Thyroid gland (tissue), 4 donors: ENCODE measurements around the gene MLC1. TPM values are rescaled to one million over a fixed set of nuclear protein-coding genes. Genes with fewer than 3 reads are reported as not detected.
A peak's percentile ranks its signal among the peaks of the same experiment; 100 is the strongest.

Source experiments
- DNase-seq, 2 donors: peaks; one replicate each; pipeline ENCODE4 v3.0.0-alpha.2; 2019
- H3K27ac ChIP-seq, 3 donors: fragments of 200-600 bp; sonication (generic); 1 replicate in 2 of 3; 2 replicates in 1 of 3; pipeline ENCODE4 v1.5.1; 2016 to 2019; ENCODE audit warnings: mild to moderate bottlenecking in 1 of 3, moderate library complexity in 1 of 3
- H3K27me3 ChIP-seq: fragments of 200-600 bp; sonication (generic); one replicate; pipeline ENCODE4 v1.5.1; 2019
- H3K36me3 ChIP-seq, 2 donors: fragments of 200-600 bp; sonication (generic); one replicate each; pipeline ENCODE4 v1.5.1; 2016 to 2019
- H3K4me1 ChIP-seq, 2 donors: fragments of 200-600 bp; sonication (generic); one replicate each; pipeline ENCODE4 v1.5.1; 2017 to 2019
- H3K4me3 ChIP-seq, 3 donors: fragments of 200-600 bp; sonication (generic); replicated peaks in 1 of 3; 1 replicate in 2 of 3; 2 replicates in 1 of 3; pipeline ENCODE4 v1.5.1; 2016; ENCODE audit warnings: mild to moderate bottlenecking in 1 of 3
- H3K9me3 ChIP-seq: fragments of 200-600 bp; sonication (generic); one replicate; pipeline ENCODE4 v1.5.1; 2017
- POLR2A ChIP-seq, 2 donors: fragments of 450-650 bp; IDR thresholded peaks; one replicate each; pipeline ENCODE4 v1.6.1; 2017; ENCODE audit warnings: antibody characterized with exemption in 2 of 2, mild to moderate bottlenecking in 2 of 2, moderate library complexity in 1 of 2
- WGBS, 2 donors: methylation state at CpG; one replicate each; pipeline ENCODE4 v1.1.5; 2017; 5-methylcytosine and 5-hydroxymethylcytosine counted together
- intact Hi-C: fragments of 100-400 bp; cut with DNase I; formaldehyde crosslinking; loops from one replicate; pipeline ENCODE4 v1.15.1; 2023
- total RNA-seq, 4 donors: library from RNA; depleted of rRNA; stranded (reverse); fragments of >200 nt; gene quantifications; one replicate each; pipeline ENCODE4 v1.2.3, GENCODE V29; 2016
- TF ChIP-seq, protein P1 (sequence below), 6 experiments: fragments of 200-600 bp in 3 of 6; fragments of 450-650 bp in 3 of 6; sonication (generic) in 3 of 6; IDR thresholded peaks; one replicate each; pipeline ENCODE4 v1.5.1; 2016 to 2019; ENCODE audit warnings: antibody characterized with exemption in 6 of 6, mild to moderate bottlenecking in 2 of 6, inconsistent platforms in 1 of 6, moderate library complexity in 1 of 6

The MLC1 gene
- total RNA-seq, 4 donors from 2014 or later = 0.11 TPM; not detected in 3

DNA sequence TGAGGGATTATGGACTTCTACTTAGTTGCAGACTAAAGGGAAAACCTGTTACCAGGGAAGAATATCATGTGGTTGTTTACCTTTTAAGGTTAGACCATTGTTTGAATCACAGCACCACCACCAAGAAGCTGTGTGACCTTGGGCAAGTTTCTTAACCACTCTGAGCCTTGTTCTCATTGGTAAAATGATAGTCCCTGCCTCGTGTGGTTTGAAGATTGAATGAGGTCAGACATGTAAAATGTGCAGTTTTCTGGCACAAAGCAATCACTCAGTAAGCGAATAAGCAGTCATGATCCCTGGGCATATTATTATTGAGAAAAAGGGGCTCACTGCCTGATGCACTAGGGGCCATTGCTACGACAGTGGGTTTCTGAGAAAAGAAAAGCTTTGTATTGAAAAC is 32.9 kb upstream of the MLC1 start:
- H3K27me3 ChIP-seq = no peaks in the 10 kb centered on the region
- no peak for DNase-seq

DNA sequence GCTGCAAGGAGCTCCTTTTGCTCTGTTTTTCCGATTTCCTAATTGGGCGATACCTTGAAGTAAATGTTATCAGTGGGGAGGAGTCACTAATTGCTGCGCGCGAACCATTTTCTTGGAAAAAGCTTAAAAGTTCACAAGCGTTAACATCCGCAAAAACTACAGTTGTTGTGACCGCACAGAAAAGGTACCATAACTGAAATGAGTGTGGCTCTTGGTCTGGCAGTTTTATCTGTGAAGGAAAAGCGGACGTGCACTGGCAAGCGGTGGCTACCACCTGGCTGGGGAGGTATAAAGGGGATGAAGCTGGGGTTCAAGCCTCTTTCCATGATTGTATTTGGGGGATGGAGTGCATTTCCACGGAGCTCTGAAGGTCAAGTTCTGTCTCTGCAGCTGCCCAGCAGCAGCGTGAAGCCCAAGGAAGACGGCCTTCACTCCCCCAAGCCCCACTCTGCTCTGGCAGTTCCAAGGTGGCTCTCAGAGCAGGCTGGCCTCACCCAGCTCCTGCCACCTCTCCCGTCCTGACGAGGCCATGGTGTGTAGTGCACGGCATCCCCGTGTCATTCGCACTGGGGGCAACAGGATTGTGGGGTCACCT is 32.0 kb upstream of the MLC1 start:
- Histone ChIP-seq H3K9me3 (no peaks in the 10 kb centered on the region), H3K4me1 (peaks cover 11 to 39% of the 10 kb centered on the region in 2 donors), H3K27me3 (no peaks in the 10 kb centered on the region), H3K36me3 (no peaks in the 10 kb centered on the region), H3K4me3 (no peak overlapping the region), H3K27ac (no peak overlapping the region)
- intact Hi-C loops = no loop called here
- WGBS, 2 donors = 89 to 92% methylated on average over 17 to 19 of the region's 19 CpGs
- TF ChIP-seq POLR2A (IDR thresholded peaks at IDR 0.05) = no peak
- TF ChIP-seq, protein P1, sequence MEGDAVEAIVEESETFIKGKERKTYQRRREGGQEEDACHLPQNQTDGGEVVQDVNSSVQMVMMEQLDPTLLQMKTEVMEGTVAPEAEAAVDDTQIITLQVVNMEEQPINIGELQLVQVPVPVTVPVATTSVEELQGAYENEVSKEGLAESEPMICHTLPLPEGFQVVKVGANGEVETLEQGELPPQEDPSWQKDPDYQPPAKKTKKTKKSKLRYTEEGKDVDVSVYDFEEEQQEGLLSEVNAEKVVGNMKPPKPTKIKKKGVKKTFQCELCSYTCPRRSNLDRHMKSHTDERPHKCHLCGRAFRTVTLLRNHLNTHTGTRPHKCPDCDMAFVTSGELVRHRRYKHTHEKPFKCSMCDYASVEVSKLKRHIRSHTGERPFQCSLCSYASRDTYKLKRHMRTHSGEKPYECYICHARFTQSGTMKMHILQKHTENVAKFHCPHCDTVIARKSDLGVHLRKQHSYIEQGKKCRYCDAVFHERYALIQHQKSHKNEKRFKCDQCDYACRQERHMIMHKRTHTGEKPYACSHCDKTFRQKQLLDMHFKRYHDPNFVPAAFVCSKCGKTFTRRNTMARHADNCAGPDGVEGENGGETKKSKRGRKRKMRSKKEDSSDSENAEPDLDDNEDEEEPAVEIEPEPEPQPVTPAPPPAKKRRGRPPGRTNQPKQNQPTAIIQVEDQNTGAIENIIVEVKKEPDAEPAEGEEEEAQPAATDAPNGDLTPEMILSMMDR (IDR thresholded peaks at IDR 0.05) = no peak
- no peak for DNase-seq

More for the DNA sequence above, 32.9 kb upstream of the MLC1 start:
- Histone ChIP-seq H3K9me3 (no peaks in the 10 kb centered on the region), H3K4me1 (peaks cover 11 to 34% of the 10 kb centered on the region in 2 donors), H3K4me3 (no peak overlapping the region), H3K27ac (no peak overlapping the region), H3K36me3 (no peaks in the 10 kb centered on the region)
- TF ChIP-seq, protein P1 (IDR thresholded peaks at IDR 0.05) = no peak
- TF ChIP-seq POLR2A (IDR thresholded peaks at IDR 0.05) = no peak
- intact Hi-C loops = no loop called here
- WGBS, 2 donors = 71 to 82% methylated on average over 3 of the region's 3 CpGs

GRCh38 chr22:50115693-50116092 is 30.5 kb upstream of the MLC1 start:
- Histone ChIP-seq H3K27me3 (no peaks in the 10 kb centered on the region), H3K27ac (no peak overlapping the region), H3K4me3 (no peak overlapping the region), H3K4me1 (peaks cover 6 to 31% of the 10 kb centered on the region in 2 donors), H3K9me3 (no peaks in the 10 kb centered on the region), H3K36me3 (no peaks in the 10 kb centered on the region)
- TF ChIP-seq, protein P1 (IDR thresholded peaks at IDR 0.05) = no peak
- TF ChIP-seq POLR2A (IDR thresholded peaks at IDR 0.05) = no peak
- peak; percentile 41 to 48 for DNase-seq
- 53 to 54% methylated on average over 8 to 10 of the region's 10 CpGs for WGBS, 2 donors
- intact Hi-C loops = no loop called here

DNA sequence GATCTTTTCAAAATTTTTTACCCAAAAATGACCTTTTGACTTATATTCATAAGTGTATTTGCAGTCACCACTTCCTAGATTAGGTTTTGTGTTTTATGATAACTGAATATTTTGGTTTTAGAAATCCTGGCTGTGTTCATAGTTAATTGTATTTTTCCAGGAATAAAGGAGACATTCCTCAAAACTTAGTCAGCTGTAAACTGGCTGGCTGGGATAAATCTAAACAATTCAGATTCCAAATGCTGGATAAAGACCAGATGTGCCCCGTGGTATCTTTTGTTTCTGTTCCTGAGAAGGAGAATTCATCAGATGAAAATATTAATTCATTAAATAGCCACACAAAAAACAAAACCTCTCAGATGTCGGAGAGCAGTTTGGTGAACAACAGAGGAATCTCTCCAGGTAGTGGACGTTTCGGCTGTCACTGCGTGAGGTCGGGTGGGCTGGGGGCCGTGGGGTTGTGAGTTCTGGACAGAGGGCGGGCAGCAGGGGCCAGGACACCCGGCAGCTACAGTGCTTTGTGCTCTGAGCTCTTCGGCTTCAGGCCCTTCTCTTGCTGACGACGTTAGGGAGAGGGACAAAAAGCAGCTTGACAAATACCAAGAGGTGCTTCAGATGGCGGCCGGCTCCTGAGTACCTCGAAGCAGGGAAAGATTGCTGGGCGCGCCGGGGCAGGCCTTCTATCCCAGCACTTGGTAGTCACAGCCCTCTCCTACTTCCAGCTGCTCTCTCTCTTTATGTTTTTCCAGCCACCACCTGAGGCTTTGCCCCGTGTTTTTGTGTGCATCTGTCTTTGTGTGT is 29.2 kb upstream of the MLC1 start:
- peak; percentile 59 to 61 for DNase-seq
- TF ChIP-seq, protein P1 (IDR thresholded peaks at IDR 0.05) = no peak
- no peak for TF ChIP-seq POLR2A (IDR thresholded peaks at IDR 0.05)
- no peaks in the 10 kb centered on the region for H3K27me3 ChIP-seq
- WGBS, 2 donors = 28 to 32% methylated on average over 19 of the region's 19 CpGs
- peak overlapping the region; percentile 8 to 65 (median 56) for H3K27ac ChIP-seq
- no peaks in the 10 kb centered on the region for H3K36me3 ChIP-seq
- H3K9me3 ChIP-seq = no peaks in the 10 kb centered on the region
- peaks cover 4 to 27% of the 10 kb centered on the region in 2 donors for H3K4me1 ChIP-seq
- intact Hi-C loops = no loop called here
- H3K4me3 ChIP-seq = no peak overlapping the region
